AG10803 (cell line): Measurements from ENCODE around the gene SPATA31C1.

Experiments used
- DNase-seq: peaks from one replicate; pipeline ENCODE4 v3.0.0; 2010; ENCODE audit warnings: low read depth
- H3K4me3 ChIP-seq: 2 replicates; pipeline ENCODE4 v1.5.1; 2011; ENCODE audit warnings: mild to moderate bottlenecking, low read length, control low read depth
- TF ChIP-seq, protein P1 (sequence below): conservative IDR thresholded peaks from 2 replicates; pipeline ENCODE4 v1.5.1; 2011; ENCODE audit warnings: mild to moderate bottlenecking, low read length, control low read depth, inconsistent platforms

SPATA31C1 gene

GRCh38 chr9:87973122-87973521 is 55.4 kb downstream of the SPATA31C1 start:
- no peak overlapping the region for H3K4me3 ChIP-seq
- TF ChIP-seq, protein P1, sequence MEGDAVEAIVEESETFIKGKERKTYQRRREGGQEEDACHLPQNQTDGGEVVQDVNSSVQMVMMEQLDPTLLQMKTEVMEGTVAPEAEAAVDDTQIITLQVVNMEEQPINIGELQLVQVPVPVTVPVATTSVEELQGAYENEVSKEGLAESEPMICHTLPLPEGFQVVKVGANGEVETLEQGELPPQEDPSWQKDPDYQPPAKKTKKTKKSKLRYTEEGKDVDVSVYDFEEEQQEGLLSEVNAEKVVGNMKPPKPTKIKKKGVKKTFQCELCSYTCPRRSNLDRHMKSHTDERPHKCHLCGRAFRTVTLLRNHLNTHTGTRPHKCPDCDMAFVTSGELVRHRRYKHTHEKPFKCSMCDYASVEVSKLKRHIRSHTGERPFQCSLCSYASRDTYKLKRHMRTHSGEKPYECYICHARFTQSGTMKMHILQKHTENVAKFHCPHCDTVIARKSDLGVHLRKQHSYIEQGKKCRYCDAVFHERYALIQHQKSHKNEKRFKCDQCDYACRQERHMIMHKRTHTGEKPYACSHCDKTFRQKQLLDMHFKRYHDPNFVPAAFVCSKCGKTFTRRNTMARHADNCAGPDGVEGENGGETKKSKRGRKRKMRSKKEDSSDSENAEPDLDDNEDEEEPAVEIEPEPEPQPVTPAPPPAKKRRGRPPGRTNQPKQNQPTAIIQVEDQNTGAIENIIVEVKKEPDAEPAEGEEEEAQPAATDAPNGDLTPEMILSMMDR = no peak
- no peak for DNase-seq
